Lung (tissue), 12 donors: ENCODE data around the gene FOXB2. TPM values are rescaled to one million over a fixed set of nuclear protein-coding genes. Genes with fewer than 3 reads are reported as not detected.
A peak's percentile ranks its signal among the peaks of the same experiment; 100 is the strongest.

Source experiments
- ATAC-seq: fragments of 200-7000 bp; cut with Tn5 transposase; one replicate; pipeline ENCODE4 v1.9.1; 2020; ENCODE audit warnings: moderate number of reproducible peaks; ENCODE audit not compliant: insufficient read depth, low FRiP score
- DNase-seq, 3 donors: peaks; one replicate each; pipeline ENCODE4 v3.0.0-alpha.2; 2013 to 2017
- H3K27ac ChIP-seq, 2 donors: one replicate each; pipeline ENCODE4 v1.5.1; 2013; ENCODE audit warnings: mild to moderate bottlenecking in 2 of 2, moderate library complexity in 2 of 2, control low read depth in 1 of 2, inconsistent platforms in 1 of 2, low read depth in 1 of 2, low read length in 1 of 2
- H3K27me3 ChIP-seq, 3 donors: one replicate each; pipeline ENCODE4 v1.5.1; 2013; ENCODE audit warnings: low read length in 2 of 3; ENCODE audit not compliant: control insufficient read depth in 3 of 3, insufficient read depth in 3 of 3
- H3K36me3 ChIP-seq, 4 donors: one replicate each; pipeline ENCODE4 v1.5.1; 2013; ENCODE audit warnings: low read length in 4 of 4, mild to moderate bottlenecking in 1 of 4, moderate library complexity in 1 of 4; ENCODE audit not compliant: control insufficient read depth in 4 of 4, insufficient read depth in 4 of 4
- H3K4me1 ChIP-seq, 5 donors: one replicate each; pipeline ENCODE4 v1.5.1; 2013; ENCODE audit warnings: low read length in 5 of 5, mild to moderate bottlenecking in 2 of 5, moderate library complexity in 1 of 5; ENCODE audit not compliant: control insufficient read depth in 5 of 5, insufficient read depth in 5 of 5
- H3K4me3 ChIP-seq: one replicate; pipeline ENCODE4 v1.5.1; 2013; ENCODE audit warnings: mild to moderate bottlenecking, control low read depth, moderate library complexity
- H3K9ac ChIP-seq, 2 donors: one replicate each; pipeline ENCODE4 v1.5.1; 2013; ENCODE audit warnings: low read length in 2 of 2, control low read depth in 1 of 2; ENCODE audit not compliant: insufficient read depth in 1 of 2
- H3K9me3 ChIP-seq, 4 donors: one replicate each; pipeline ENCODE4 v1.5.1; 2013; ENCODE audit warnings: low read length in 3 of 4, mild to moderate bottlenecking in 1 of 4, moderate library complexity in 1 of 4; ENCODE audit not compliant: control insufficient read depth in 4 of 4, insufficient read depth in 3 of 4
- WGBS, 2 donors: extraction: QIAGEN DNeasy Blood & Tissue Kit; methylation state at CpG; one replicate each; pipeline ENCODE4 v1.1.7; 2013; 5-methylcytosine and 5-hydroxymethylcytosine counted together
- polyA plus RNA-seq, 2 donors: library from polyadenylated mRNA; stranded (reverse); fragments of 200-250 nt; gene quantifications; one replicate each; pipeline ENCODE4 v1.2.1, GENCODE V29; 2013
- total RNA-seq, 2 donors: library from RNA; depleted of rRNA in 1 of 2; stranded (reverse); fragments of >200 nt in 1 of 2; gene quantifications; one replicate each; pipeline ENCODE4 v1.2.1, GENCODE V29; 2014 to 2021
- TF ChIP-seq, protein P1 (sequence below): IDR thresholded peaks from 2 replicates; pipeline ENCODE4 v1.5.1; 2012; ENCODE audit warnings: mild to moderate bottlenecking; ENCODE audit errors: control extremely low read depth, extremely low read depth
- donor health status: control.
- donor health status: control.
- donor health status: Bipolar disorder and iron deficiency.
- donor health status: healthy.
- donor health status: DM: yes; HTN: yes; CAD: no.

FOXB2 gene
- total and polyA plus RNA-seq, 4 donors: not detected

GRCh38 chr9:77021291-77021894 is 1.9 kb downstream of the FOXB2 start:
- Histone ChIP-seq H3K4me1 (peaks cover 0 to 21% (median 1%) of the 10 kb centered on the region in 5 donors), H3K4me3 (no peak overlapping the region), H3K9me3 (peaks cover 0 to 11% (median 0%) of the 10 kb centered on the region in 4 donors), H3K9ac (no peak overlapping the region), H3K27me3 (peaks cover 12 to 86% (median 84%) of the 10 kb centered on the region in 3 donors), H3K36me3 (no peaks in the 10 kb centered on the region), H3K27ac (no peak overlapping the region)
- ATAC-seq (no peak), DNase-seq (peak in 2 of 3 donors; percentile 16 to 49)
- TF ChIP-seq, protein P1, sequence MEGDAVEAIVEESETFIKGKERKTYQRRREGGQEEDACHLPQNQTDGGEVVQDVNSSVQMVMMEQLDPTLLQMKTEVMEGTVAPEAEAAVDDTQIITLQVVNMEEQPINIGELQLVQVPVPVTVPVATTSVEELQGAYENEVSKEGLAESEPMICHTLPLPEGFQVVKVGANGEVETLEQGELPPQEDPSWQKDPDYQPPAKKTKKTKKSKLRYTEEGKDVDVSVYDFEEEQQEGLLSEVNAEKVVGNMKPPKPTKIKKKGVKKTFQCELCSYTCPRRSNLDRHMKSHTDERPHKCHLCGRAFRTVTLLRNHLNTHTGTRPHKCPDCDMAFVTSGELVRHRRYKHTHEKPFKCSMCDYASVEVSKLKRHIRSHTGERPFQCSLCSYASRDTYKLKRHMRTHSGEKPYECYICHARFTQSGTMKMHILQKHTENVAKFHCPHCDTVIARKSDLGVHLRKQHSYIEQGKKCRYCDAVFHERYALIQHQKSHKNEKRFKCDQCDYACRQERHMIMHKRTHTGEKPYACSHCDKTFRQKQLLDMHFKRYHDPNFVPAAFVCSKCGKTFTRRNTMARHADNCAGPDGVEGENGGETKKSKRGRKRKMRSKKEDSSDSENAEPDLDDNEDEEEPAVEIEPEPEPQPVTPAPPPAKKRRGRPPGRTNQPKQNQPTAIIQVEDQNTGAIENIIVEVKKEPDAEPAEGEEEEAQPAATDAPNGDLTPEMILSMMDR: no peak
- 2 to 6% methylated on average over 22 of the region's 22 CpGs for WGBS, 2 donors

DNA sequence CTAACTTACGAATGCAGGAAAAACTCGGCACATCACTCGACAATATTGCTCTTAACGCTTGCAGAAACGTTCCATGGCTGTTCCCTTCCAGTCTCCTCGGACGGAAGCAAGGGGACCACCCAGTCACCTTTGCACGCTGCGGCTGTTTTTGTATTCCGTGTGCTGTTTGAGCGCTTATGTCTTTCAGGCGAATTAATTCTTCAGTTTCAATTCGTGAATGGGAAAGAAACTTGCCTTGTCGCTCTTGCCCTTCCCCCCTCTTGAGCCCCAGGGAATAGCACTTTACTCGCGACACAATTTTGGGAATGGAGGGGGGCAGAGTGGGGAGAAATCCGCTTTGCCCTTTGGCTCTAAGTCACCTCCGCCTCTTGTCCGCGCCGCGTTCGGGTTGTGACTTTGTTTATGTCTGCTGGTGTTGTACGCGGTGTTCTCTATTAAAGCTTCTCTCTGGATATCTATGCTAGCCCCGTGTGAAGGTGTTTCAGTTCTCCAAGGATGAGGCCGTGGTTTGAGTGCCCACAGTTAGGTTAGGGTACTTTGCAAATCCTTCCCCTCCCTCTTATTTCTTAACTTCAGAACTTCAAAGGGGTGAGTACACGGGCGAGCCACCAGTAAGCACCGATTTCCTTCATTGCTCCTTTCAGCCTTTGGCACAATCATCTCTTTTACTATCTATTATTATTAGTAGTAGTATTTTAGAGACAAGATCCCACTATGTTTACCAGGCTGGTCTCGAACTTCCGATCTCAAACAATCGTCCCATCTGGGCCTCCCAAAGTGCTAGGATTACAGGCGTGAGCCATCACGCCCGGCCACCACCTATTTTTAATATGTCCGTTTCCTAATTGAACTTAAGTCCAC is 2.7 kb downstream of the FOXB2 start:
- Histone ChIP-seq H3K27ac (no peak overlapping the region), H3K4me1 (peaks cover 0 to 19% (median 0%) of the 10 kb centered on the region in 5 donors), H3K4me3 (no peak overlapping the region), H3K9ac (no peak overlapping the region), H3K9me3 (peaks cover 0 to 11% (median 0%) of the 10 kb centered on the region in 4 donors), H3K36me3 (no peaks in the 10 kb centered on the region), H3K27me3 (peaks cover 4 to 79% (median 76%) of the 10 kb centered on the region in 3 donors)
- peak in 1 of 3 donors; percentile 18 for DNase-seq
- WGBS, 2 donors: 8 to 12% methylated on average over 37 of the region's 37 CpGs
- no peak for ATAC-seq
- TF ChIP-seq, protein P1: no peak

DNA sequence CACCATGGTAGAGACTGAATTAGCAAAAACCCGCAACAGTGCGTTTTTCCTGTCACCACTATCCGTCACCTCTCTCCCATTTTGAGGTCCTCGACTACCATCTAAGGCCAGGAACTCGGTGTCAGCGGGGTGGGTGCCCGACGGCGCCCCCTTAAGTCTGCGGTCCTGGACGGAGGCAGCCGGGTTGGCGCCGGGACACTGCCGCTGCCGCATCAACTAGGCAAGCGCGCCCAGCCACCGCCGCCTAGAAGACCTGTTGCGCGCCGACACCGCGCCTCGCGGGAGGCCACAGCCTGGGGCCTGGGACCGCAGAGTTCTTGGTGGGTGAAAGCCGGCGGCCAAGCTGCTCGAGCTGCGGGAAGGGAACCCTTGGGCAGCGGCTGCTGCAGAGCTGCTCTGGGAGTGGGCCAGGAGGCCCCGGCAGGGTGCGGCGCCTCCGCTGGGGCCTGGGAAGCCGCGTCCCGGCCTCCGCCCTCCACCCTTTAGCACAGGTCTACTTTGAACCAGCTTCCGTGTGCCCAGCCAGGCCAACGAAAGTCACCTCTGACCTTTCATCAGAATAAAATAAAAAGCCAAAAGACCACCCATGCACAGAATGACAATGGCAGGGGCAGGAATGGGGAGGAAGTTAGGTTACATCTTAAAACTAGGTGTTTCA is 3.5 kb downstream of the FOXB2 start:
- H3K4me1 ChIP-seq: peaks cover 0 to 19% (median 0%) of the 10 kb centered on the region in 5 donors
- H3K4me3 ChIP-seq: no peak overlapping the region
- no peak for ATAC-seq
- H3K36me3 ChIP-seq: no peaks in the 10 kb centered on the region
- peaks cover 4 to 72% (median 71%) of the 10 kb centered on the region in 3 donors for H3K27me3 ChIP-seq
- no peak overlapping the region for H3K27ac ChIP-seq
- no peak overlapping the region for H3K9ac ChIP-seq
- 4 to 9% methylated on average over 40 to 43 of the region's 43 CpGs for WGBS, 2 donors
- DNase-seq: peak in 1 of 3 donors; percentile 20
- H3K9me3 ChIP-seq: peaks cover 0 to 11% (median 0%) of the 10 kb centered on the region in 4 donors
- TF ChIP-seq, protein P1: no peak
